ENCODE results near the gene RBM4.
A peak's percentile ranks its signal among the peaks of the same experiment; 100 is the strongest.
"Not testable (repeated sequence)": the region's sequence is repeated elsewhere in the genome, so short reads cannot be mapped to it uniquely, and the experiment has no call there.

The RBM4 gene, protein sequence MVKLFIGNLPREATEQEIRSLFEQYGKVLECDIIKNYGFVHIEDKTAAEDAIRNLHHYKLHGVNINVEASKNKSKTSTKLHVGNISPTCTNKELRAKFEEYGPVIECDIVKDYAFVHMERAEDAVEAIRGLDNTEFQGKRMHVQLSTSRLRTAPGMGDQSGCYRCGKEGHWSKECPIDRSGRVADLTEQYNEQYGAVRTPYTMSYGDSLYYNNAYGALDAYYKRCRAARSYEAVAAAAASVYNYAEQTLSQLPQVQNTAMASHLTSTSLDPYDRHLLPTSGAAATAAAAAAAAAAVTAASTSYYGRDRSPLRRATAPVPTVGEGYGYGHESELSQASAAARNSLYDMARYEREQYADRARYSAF

DNA sequence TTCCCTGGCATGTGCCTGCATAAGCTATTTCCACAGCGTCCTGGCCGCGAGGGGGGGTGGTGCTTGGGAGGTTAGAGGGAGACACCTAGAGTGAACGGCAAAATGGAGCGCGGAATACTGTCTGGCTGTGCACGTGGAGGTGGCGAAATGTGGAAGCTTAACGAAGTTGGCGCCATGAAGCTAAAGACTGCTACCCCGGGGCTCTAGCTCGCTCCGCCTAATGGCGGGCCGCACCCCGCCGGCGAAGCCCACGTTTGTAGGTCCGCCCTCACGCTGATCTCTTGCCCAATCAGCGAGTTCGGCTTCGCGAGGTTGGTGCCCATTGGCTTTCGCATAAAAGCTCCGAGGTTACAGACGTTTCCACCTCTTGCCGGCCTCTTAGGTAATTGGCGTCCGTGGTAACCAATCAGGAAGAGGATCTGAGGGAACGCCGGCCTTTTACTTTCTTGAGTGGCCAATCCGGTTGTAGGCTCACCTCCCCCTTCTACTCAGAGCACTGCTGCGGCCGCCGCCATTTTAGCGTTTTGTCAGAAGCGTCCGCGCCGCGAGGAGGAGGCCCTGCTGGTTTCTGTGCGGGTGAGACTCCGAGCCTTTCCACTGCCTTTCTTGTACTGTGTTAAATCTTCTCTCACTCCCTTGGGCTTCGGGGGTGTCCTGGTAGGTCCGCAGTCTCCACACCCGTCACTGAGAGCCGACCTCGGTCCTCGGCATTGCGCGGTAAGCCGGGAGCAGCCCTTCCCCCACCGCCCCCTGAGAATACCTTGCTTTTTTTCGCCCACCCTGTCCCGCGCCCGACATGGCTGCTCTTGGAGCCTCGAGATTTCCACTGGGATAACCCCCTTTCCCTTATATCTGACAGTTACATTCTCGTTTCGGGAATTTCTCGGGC, at the start of gene RBM4:
Gene RBM4, plus strand, starts transcription at position 527 of the 889 bp plus-strand sequence. CDS start 1,009 bp downstream, outside the sequence.
- DNase-seq: peak; percentile 100

DNA sequence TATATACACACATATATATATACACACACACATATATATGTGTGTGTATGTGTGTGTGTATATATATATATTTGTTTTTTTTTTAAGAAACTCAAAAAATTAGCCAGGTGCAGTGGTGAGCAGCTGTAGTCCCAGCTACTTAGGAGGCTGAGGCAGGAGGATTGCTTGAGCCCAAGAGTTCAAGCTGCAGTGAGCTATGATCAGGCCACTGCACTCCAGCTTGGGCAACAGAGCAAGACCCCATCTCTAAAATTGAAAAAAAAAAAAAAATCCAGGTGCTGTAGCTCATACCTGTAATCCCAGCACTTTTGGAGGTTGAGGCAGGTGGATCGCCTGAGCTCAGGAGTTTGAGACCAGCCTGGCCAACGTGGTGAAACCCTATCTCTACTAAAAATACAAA, 49.2 kb upstream of the RBM4 start:
- not testable (repeated sequence) for DNase-seq

DNA sequence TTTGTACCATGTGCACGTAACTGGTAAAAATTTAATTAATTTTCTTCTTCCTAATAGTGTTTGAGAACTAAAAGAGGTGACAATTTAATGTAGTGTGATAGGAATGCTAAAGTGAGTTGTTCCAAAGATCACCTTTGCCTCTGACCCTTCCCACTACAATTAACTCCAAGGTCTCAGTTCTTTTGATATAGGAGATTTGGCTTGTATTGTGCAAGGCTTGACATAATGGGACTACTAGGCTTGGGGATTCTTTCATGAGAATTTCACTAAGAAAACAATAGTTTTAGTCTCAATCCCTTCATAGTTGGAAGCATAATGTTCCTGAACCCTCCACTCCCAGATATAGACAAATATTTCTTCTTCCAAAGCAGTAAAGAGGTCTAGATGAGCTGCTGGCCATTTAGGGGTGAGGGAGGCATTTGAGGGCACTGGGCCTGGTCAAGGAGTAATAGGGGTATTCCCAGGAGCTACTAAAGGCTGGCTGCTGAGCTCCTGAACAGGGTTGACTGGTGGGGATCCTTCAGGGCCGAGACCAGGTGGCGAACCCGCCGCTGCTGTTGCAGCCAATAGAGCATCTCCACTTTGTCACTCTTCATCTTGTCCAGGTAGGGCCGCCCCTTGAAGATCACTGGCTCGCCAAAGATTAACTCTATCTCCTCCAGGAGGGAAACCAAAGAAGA, 48.4 kb upstream of the RBM4 start:
- DNase-seq: no peak

DNA sequence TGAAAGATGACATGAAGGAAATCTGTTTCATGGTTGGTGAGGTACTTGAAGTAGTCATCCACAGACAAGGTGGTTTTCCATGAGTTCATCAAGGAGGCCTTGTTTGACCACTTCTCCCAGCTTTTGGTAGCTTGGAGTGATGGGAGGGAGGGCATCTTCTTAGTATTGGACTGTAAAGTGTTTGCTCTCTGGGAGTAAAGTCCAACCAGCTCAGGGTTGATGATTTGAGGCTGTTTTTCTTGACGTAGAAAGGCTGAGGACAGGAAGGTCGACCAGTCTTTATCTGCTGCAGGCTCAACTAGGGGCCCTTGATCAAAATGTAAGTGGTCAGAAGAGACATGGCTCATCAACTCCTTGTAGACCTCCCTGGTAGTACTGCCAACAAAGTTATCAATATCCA, 47.3 kb upstream of the RBM4 start:
- DNase-seq: no peak

DNA sequence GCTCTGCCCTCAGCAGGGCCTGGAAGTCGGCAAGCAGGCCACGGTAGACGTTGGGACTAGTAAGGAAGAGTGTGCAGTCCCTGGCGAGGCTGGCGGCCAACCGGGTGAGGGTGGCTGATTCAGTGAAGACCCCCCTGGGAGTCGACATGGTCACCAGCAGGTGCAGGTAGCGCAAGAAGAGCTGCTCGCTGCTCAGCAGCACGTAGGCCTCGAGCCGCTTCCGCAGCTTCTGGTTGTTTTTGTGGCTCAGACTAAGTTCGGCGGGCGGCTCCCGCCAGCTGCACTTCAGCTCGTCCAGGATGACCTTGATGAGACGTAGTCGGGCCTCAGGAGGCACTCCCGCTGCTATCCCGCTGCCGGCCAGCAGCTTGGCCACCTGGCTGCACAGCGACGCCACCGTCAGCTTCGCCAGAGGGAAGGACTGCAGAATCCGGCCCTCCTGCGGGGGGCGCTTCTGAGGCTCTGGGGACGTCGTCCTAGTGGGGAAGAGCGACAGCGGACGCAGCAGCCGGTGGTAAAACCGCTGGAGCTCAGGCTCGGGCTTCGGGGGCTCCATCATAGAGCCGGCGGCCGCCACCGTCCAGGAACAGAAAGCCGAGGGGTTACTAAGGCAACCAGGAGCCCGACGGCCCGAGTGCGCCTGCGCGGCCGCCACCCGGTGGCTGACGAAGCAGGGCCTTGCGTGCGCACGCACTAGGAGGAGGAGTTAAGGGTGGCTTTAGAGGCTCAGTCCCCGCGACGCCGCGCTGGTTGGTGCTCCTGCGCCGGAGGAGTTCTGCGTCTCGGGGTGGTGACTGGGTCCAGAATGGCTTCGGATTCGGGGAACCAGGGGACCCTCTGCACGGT, 45.8 kb upstream of the RBM4 start, which contains the start of the genes CCDC87 and CCS:
Gene CCDC87, minus strand, starts transcription at position 607 of the 846 bp plus-strand sequence. Its CDS starts 48 bp downstream, at position 559.
Gene CCS, plus strand, starts transcription at position 729 of the 846 bp plus-strand sequence. Its CDS starts 77 bp downstream, at position 806.
- DNase-seq: peak; percentile 97

DNA sequence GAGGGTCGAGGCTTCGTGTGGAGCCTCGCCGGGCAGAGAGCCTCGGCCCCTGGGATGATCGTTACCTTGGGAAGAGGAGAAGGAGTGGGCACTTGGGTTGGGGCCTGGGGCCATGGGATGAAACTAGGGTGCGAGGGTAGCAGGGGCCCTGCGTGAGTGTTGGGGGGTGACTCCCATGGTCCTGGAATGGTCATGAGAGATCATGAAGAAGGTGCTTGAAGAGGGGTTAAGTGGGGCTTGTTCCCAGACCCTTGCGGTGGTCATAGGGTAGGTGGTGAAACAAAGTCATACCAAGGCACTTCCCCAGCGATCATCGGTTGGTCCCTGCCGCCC, 45.2 kb upstream of the RBM4 start:
- DNase-seq: no peak

DNA sequence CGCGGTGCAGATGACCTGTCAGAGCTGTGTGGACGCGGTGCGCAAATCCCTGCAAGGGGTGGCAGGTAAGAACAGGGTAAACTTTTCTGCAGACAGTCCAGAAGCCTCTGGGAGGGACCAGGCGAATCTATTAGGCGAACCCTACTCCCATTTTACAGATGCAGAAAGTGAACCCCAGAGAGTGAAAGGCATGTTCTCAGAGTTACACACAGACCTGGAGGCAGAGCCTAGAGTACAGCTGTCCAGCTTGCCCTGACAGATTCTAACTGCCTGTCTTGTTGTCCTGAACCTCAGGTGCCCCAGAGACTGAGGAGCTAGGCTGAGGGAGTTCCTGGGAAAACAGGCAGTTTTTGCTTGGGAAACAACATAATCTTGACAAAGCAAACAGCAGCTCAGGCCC, 44.9 kb upstream of the RBM4 start:
- no peak for DNase-seq

DNA sequence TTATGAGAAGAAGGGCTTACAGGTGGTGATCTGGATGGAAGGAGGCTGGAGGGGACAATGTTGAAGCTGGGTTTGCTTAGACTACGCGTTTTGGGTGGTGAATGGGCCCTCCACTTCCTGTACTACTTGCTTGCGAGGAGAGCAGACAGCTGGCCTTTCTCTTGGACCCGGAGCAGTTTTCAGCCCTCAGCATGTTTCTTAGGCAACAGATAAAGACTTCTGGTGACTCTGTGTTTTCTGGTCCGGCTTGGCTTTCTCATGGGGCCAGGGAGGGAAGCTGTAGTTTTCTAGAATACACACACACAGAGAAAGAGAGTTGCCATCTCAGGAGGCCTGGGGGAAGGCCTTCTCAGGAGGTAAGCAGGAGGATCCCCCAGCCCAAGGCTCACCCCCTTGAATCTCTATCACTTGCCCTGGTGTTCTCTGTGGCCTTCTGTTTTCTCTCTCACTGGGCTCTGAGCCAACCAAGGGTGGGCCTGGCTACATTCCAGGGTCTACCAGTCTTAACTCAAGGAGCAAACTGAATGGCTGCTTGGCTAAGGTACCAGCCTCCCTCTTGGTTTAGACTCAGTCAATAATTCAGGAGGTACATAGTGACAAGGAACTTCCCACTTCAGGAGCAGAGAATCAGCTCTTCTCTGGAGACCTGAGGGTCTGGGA, 43.1 kb upstream of the RBM4 start:
- no peak for DNase-seq

DNA sequence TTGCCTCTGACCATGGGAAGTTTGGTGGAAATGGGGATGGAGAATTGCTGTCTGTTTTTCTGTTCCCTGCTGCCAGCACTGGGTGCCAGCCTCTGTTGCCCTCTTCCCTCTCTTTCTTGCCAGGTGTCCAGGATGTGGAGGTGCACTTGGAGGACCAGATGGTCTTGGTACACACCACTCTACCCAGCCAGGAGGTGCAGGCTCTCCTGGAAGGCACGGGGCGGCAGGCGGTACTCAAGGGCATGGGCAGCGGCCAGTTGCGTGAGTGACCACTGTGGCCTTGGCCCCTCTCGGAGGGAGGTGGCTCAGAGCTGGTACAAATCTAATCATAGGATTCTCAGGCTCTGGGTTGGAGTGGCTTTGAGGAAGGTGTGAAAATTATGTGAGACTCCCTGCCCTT, 39.5 kb upstream of the RBM4 start:
- no peak for DNase-seq

DNA sequence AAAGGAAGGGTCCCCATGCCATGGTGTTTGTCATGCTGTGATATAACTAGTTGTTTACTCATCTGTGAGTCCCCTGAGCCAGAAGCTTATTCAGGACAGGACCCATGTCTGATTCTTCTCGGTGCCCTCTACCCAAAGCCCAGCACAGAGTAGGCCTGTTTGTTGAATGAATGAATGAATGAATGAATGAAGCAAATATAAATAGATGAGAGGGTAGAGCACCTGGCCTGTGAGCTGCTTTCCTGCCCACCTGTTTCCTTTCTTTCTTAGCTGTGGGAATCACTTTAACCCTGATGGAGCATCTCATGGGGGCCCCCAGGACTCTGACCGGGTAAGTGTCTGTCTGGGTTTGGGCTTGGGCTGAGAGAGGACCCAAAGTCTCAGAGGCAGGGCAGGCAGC, 38.3 kb upstream of the RBM4 start:
- DNase-seq: no peak

DNA sequence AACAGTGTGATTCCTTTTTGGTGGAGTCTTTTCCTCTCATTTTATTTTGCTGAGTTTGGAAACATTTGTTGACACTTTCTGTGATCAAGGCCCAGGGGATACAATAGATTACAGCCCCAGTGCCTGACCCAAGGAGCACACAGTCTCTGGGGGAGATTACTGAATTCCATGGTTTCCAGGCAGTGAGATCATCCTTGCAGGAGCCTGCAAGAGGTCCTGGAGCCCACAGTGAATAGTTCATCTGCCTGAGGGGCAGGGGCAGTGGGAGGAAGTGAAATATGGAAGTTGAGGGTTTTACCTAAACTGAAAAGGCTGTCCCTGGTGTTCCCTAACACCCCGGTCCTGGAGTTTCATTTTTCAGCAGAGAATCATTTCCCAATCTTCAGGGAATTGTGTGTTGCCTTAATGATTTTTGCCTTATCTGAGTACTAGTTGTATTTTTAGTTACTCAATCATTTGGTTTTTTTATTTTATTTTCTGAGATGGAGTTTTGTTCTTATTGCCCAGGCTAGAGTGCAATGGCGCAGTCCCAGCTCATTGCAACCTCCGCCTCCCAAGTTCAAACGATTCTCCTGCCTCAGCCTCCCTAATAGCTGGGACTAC, 37.8 kb upstream of the RBM4 start:
- DNase-seq: no peak

DNA sequence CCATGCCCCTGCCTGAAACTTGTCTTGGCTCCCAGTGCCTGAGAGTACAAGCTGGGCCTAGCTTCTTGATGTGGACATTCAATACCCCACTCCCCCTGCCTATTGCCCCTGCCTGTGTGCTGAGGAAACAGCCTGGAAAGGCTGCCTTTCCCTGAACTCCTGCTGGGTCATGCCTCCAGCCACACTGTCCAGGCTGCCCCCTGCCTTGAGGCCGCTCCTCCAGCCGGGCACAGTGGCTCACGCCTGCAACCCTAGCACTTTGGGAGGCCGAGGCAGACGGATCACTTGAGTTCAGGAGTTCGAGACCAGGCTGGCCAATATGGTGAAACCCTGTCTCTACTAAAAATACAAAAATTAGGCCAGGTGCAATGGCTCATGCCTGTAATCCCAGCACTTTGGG, 35.4 kb upstream of the RBM4 start:
- no peak for DNase-seq

DNA sequence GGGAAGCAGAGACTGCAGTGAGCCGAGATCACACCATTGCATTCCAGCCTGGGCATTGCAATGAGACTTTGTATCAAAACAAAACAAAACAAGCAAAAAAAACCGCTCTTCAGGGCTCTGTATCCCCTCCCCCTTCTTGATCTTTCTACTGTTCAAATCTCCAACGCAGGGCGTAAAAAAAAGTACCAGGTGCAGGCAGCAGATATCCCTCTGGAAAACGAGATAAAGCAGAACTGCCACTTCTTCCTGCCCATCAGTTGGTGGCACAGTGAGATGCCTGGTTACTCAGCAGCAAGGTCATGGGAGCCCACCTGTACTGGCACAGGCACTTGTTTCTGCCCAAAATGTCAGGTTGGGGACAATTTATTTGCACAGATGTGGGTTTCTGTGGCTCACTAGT, 34.3 kb upstream of the RBM4 start:
- DNase-seq: no peak

DNA sequence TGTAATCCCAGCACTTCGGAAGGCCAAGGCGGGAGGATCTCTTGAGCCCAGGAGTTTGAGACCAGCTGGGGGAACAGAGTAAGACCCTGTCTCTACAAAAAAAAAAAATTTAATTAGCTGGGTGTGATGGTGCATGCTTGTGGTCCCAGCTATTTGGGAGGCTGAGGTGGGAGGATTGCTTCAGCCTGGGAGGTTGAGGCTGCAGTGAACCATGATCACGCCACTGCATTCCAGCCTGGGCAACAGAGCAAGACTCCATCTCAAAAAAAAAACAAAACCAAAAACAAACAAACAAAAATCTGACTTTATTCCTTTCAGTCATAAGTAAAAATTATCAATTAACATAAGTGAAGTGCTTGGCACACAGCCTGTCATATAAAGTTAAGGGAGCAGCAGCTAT, 31.9 kb upstream of the RBM4 start:
- not testable (repeated sequence) for DNase-seq

DNA sequence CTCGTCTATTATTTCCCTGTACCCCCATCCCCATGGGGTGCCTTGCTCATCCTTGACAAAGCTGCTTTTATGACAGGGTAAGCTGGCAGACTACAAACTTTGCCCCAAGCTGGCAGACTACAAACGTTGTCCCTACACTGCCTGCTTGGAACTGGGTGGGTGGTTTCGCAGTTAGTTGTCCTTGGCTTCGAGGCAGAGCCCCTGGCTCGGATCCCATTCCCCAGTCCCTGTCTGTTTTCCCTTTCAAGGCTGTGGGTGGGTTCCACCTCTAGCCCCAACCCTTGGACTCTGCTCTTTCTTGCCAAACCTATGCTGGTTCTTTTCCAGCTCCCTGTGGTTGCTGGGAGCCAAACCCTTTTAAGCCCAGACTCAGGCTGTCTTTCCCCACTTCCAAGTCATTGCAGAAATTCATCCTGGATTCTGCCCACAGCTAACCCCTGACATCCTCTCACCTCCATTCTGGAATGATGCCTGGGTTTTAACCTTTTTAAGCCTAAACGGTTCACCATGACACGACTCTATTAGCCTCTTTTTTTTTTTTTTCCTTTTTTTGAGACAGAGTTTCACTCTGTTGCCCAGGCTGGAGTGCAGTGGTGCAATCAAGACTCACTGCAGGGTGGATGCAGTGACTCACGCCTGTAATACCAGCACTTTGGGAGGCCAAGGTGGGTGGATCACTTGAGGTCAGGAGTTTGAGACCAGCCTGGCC, 31.2 kb upstream of the RBM4 start:
- no peak for DNase-seq

DNA sequence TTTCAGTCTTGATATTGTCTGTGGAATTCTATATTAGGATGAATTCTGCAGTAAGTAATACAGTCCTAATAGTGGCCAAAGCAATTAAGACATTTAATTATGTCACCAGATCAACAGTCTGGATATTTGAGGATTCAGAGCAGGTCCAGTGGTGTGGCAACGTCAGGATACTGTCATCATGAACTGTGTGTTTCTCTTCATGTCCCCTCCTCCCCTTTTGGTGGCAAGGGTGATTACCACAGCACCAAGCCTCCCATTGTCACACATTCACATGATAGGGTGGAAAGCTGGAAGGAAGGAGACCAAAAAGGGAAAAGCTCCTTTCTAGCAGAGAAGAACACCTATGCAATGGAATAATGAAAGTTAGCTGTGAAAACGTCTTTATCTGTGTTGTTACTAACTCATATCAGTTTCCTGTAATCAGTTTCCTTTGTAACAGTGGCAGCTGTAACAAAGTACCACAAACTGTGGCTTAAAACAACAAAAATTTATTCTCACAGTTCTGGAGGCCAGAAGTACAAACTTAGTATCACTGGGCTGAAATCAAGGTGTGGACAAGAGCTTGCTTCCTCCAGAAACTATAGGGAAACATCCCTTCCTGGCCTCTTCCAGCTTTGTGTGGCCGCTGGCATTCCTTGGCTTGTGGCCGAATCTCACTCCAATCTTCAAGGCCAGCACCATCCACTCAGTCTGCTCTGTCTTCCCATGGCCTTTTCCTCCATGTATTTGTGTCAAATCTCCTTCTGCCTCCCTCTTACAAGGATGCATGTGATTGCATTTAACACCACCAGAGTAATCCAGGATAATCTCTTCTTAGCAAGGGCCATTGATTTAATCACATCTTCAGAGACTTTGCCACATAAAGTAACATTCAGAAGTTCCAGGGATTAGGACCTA, 28.5 kb upstream of the RBM4 start:
- DNase-seq: no peak

DNA sequence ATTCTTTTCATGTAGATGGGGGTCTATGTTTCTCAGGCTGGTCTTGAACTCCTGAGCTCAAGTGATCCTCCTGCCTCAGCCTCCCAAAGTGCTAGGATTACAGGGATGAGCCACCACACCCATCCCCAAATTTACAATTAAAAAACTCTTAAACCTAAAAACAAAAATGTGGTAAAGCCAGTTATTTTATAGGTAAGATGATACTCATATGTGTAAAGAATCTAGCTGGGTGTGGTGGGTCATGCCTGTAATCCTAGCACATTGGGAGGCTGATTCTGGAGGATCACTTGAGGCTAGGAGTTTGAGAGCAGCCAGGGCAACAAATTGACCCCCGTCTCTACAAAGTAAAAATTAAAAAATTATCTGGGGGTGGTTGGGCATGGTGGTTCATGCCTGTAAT, 26.0 kb upstream of the RBM4 start:
- DNase-seq: no peak

DNA sequence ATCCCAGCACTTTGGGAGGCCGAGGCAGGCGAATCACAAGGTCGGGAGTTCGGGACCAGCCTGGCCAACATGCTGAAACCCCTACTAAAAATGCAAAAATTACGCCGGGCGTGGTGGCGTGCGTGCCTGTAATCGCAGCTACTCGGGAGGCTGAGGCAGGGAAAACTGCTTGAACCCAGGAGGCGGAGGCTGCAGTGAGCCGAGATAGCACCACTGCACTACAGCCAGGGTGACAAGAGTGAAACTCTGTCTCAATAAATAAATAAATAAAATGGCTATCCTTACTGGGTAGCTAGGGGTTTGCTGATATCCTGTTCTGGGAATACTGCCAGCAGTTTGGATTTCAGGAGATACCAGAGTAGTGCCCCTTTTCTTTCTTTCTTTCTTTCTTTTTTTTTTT, 24.4 kb upstream of the RBM4 start:
- DNase-seq: no peak

DNA sequence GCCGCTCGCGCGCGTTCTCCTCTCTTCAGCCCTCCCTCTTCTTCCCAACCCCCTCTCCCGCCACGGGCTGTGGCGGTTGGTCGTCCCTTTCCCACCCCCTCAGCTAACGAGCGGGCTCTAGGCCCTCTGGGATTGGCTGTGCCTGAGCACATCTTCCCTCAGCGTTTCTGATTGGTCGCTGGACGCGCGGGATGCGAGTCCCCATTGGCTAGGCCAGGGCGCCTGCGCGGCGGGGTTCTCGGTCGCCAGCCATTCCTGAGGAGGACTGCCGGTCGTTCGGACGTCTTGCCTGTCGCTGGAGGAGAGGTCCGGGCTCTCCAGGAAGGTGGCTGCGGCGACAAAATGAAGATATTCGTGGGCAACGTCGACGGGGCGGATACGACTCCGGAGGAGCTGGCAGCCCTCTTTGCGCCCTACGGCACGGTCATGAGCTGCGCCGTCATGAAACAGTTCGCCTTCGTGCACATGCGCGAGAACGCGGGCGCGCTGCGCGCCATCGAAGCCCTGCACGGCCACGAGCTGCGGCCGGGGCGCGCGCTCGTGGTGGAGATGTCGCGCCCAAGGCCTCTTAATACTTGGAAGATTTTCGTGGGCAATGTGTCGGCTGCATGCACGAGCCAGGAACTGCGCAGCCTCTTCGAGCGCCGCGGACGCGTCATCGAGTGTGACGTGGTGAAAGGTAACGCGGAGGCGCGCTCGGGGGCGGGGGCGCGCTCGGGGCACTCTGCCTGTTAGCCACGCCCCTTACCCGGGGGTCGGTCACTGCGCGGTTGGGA, 21.9 kb upstream of the RBM4 start, which contains the start of gene RBM14:
Gene RBM14, plus strand, starts transcription at position 252 of the 776 bp plus-strand sequence. Its CDS starts 91 bp downstream, at position 343.
- DNase-seq: peak; percentile 99

All from SHP77 treated with DMSO at 0.1 percent for 48 hours (cell line).